Esophagus muscularis mucosa (tissue), 4 donors: ENCODE data around the gene PEX11B. TPM values are rescaled to one million over a fixed set of nuclear protein-coding genes. Genes with fewer than 3 reads are reported as not detected.

ENCODE experiments used
- DNase-seq: peaks from one replicate; pipeline ENCODE4 v3.0.0-alpha.2; 2017; ENCODE audit errors: extremely low spot score
- H3K27ac ChIP-seq, 4 donors: fragments of 200-600 bp; sonication (generic); replicated peaks in 1 of 4; 1 replicate in 3 of 4; 2 replicates in 1 of 4; pipeline ENCODE4 v1.5.1; 2016 to 2019; ENCODE audit warnings: mild to moderate bottlenecking in 1 of 4
- H3K27me3 ChIP-seq, 4 donors: fragments of 200-600 bp; sonication (generic); one replicate each; pipeline versions ENCODE4 v1.5.1 to v1.6.0; 2016 to 2019
- H3K36me3 ChIP-seq, 4 donors: fragments of 200-600 bp; sonication (generic); one replicate each; pipeline ENCODE4 v1.5.1; 2016 to 2019
- H3K4me1 ChIP-seq, 4 donors: fragments of 200-600 bp; sonication (generic); one replicate each; pipeline ENCODE4 v1.5.1; 2016 to 2019
- H3K4me3 ChIP-seq, 4 donors: fragments of 200-600 bp; sonication (generic); 1 replicate in 2 of 4; 2 replicates in 2 of 4; pipeline ENCODE4 v1.5.1; 2016 to 2019; ENCODE audit warnings: mild to moderate bottlenecking in 4 of 4, moderate library complexity in 1 of 4
- H3K9me3 ChIP-seq, 4 donors: fragments of 200-600 bp; sonication (generic); 1 replicate in 3 of 4; 2 replicates in 1 of 4; pipeline ENCODE4 v1.5.1; 2016 to 2019
- EP300 ChIP-seq: sonication (generic); formaldehyde crosslinking; IDR thresholded peaks from one replicate; pipeline ENCODE4 v1.6.1; 2017; ENCODE audit warnings: antibody characterized with exemption
- POLR2A ChIP-seq: fragments of 450-650 bp; IDR thresholded peaks from one replicate; pipeline ENCODE4 v1.6.1; 2017; ENCODE audit warnings: antibody characterized with exemption, moderate library complexity, mild to moderate bottlenecking, low read depth
- POLR2AphosphoS5 ChIP-seq, 2 donors: sonication (generic); formaldehyde crosslinking; IDR thresholded peaks; one replicate each; pipeline ENCODE4 v1.6.1; 2017; ENCODE audit warnings: antibody characterized with exemption in 2 of 2
- WGBS: methylation state at CpG from one replicate; pipeline ENCODE4 v1.1.5; 2018; 5-methylcytosine and 5-hydroxymethylcytosine counted together
- intact Hi-C: fragments of 100-400 bp; cut with DNase I; formaldehyde crosslinking; loops from one replicate; pipeline ENCODE4 v1.15.1; 2023
- total RNA-seq, 4 donors: library from RNA; depleted of rRNA; stranded (reverse); fragments of >200 nt; gene quantifications; one replicate each; pipeline versions ENCODE4 v1.1.0 to v1.2.1, GENCODE V29; 2016
- TF ChIP-seq, protein P1 (sequence below), 3 experiments: fragments of 200-600 bp in 2 of 3; fragments of 450-650 bp in 1 of 3; sonication (generic) in 2 of 3; IDR thresholded peaks; one replicate each; pipeline ENCODE4 v1.5.1; 2017 to 2019; ENCODE audit warnings: antibody characterized with exemption in 3 of 3, mild to moderate bottlenecking in 2 of 3, moderate library complexity in 1 of 3

Gene PEX11B
- total RNA-seq, 4 donors from 2014 or later = 18.3 to 21.2 (median 20.0) TPM

DNA sequence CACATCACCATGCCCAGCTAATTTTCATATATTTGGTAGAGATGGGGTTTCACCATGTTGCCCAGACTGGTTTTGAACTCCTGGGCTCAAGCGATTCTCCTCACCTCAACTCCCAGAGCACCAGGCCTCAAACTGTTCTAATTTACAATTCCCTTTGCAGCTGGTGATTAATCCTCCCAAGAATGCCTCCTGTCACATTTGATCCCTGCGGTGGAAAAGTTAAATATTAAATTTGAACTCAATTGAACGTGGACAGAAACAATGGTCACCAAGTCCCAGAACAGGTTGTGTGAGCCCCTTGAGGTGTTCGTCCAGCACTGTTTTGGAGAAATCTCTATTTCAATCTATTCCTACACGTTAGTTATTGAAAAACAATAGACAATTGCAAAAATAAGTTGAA lies 30.9 kb downstream of the PEX11B start:
- TF ChIP-seq POLR2A = no peak
- TF ChIP-seq, protein P1, sequence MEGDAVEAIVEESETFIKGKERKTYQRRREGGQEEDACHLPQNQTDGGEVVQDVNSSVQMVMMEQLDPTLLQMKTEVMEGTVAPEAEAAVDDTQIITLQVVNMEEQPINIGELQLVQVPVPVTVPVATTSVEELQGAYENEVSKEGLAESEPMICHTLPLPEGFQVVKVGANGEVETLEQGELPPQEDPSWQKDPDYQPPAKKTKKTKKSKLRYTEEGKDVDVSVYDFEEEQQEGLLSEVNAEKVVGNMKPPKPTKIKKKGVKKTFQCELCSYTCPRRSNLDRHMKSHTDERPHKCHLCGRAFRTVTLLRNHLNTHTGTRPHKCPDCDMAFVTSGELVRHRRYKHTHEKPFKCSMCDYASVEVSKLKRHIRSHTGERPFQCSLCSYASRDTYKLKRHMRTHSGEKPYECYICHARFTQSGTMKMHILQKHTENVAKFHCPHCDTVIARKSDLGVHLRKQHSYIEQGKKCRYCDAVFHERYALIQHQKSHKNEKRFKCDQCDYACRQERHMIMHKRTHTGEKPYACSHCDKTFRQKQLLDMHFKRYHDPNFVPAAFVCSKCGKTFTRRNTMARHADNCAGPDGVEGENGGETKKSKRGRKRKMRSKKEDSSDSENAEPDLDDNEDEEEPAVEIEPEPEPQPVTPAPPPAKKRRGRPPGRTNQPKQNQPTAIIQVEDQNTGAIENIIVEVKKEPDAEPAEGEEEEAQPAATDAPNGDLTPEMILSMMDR (IDR thresholded peaks at IDR 0.05) = no peak
- TF ChIP-seq POLR2AphosphoS5 (IDR thresholded peaks at IDR 0.05) = no peak
- TF ChIP-seq EP300 = no peak
- Histone ChIP-seq H3K36me3 (no peaks in the 10 kb centered on the region), H3K4me3 (no peak overlapping the region), H3K4me1 (peaks cover 30 to 39% (median 32%) of the 10 kb centered on the region in 4 donors), H3K9me3 (no peaks in the 10 kb centered on the region), H3K27ac (no peak overlapping the region), H3K27me3 (no peaks in the 10 kb centered on the region)
- 86% methylated on average over 5 of the region's 5 CpGs for WGBS
- DNase-seq = no peak
- intact Hi-C loops = no loop called here

DNA sequence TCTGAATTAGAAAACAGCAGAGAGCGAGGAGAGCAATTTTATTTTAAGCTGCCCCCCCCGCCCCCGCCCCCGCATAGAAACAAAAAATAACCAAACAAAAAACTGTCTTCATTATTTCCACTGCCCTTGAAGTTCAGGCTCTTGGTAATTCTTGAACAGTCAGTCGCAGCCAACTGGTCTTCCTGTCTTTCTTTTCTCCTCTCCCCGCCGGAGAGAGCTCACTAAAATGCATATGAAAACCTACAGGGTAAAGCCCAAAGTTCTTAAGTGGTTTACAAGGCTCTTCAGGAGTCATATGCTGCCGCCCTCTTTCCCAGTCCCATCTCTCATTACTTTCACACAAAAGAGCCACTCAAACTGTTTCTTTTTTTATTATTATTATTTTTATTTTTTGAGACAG lies 31.7 kb downstream of the PEX11B start:
- H3K9me3 ChIP-seq = no peaks in the 10 kb centered on the region
- peaks cover 24 to 31% (median 25%) of the 10 kb centered on the region in 4 donors for H3K4me1 ChIP-seq
- peak overlapping the region in 1 of 4 donors; percentile 67 for H3K4me3 ChIP-seq
- no peak for DNase-seq
- 70% methylated on average over 8 of the region's 8 CpGs for WGBS
- intact Hi-C loops = no loop called here
- peak overlapping the region in 1 of 4 donors; percentile 48 for H3K27ac ChIP-seq
- TF ChIP-seq POLR2AphosphoS5 (IDR thresholded peaks at IDR 0.05) = no peak
- no peak for TF ChIP-seq POLR2A
- TF ChIP-seq, protein P1 (IDR thresholded peaks at IDR 0.05) = no peak
- TF ChIP-seq EP300 = no peak
- no peaks in the 10 kb centered on the region for H3K36me3 ChIP-seq
- no peaks in the 10 kb centered on the region for H3K27me3 ChIP-seq

DNA sequence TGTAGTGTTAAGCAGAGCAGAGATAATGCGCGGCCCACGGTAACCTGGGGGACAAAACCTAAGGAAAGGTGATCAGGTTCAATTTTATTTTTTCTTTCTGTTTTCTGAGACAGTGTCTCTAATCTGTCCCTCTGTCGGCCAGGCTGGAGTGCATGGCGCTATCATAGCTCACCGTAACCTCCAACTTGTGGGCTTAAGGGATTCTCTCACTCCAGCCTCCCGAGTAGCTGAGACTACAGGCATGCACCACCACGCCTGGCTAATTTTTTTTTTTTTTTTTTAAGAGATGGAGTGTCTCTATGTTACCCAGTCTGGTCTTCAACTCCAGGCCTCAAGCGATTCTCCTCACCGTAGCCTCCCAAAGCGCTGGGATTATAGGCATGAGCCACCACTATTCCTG lies 32.1 kb downstream of the PEX11B start:
- 50% methylated on average over 11 of the region's 11 CpGs for WGBS
- Histone ChIP-seq H3K36me3 (no peaks in the 10 kb centered on the region), H3K9me3 (no peaks in the 10 kb centered on the region), H3K27ac (peak overlapping the region in 3 of 4 donors; percentile 28 to 48 (median 30)), H3K4me1 (peaks cover 20 to 26% (median 21%) of the 10 kb centered on the region in 4 donors), H3K27me3 (no peaks in the 10 kb centered on the region), H3K4me3 (peak overlapping the region; percentile 65 to 75 (median 68))
- DNase-seq = no peak
- TF ChIP-seq, protein P1 (IDR thresholded peaks at IDR 0.05) = no peak
- TF ChIP-seq POLR2AphosphoS5 (IDR thresholded peaks at IDR 0.05) = no peak
- TF ChIP-seq POLR2A = no peak
- intact Hi-C loops = no loop called here

DNA sequence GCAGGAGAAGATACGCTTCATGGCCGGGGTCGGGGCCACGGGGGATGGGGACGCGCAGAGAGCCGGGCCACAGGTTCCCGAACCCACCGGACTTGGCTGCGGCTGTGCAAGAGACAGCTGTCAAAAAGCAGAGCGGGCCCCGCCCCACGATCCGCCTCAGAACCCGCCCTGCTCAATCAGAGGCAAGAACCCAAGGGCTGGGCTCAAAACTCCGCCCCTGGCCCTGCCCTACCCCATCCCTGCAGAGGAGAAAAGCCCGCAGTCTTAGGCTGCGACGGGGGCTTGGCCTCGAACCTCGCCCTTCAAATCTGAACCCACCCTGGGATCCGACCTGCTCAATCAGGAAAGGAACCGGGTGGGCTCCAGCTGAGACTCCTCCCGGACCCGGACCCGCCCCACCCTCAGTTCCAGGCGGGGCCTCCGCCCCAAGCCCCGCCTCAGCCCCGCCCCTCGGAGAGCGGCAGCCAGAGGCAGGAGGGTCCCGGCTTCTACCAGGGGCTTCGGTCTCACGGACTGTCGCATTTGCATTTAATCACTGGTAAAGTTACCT lies 32.7 kb downstream of the PEX11B start, which contains the start of gene ANKRD35:
Gene ANKRD35, minus strand, starts transcription at position 129 of the 550 bp plus-strand sequence. Its CDS starts 108 bp downstream, at position 21.
- intact Hi-C loops = no loop called here
- no peaks in the 10 kb centered on the region for H3K27me3 ChIP-seq
- TF ChIP-seq POLR2AphosphoS5 (IDR thresholded peaks at IDR 0.05) = no peak
- TF ChIP-seq EP300 = no peak
- TF ChIP-seq POLR2A = no peak
- TF ChIP-seq, protein P1 (IDR thresholded peaks at IDR 0.05) = no peak
- peak within 1 kb of the TSS; percentile 65 to 75 (median 68) for H3K4me3 ChIP-seq
- no peaks in the 10 kb centered on the region for H3K9me3 ChIP-seq
- H3K4me1 ChIP-seq = peaks cover 14 to 21% (median 15%) of the 10 kb centered on the region in 4 donors
- peak within 1 kb of the TSS in 3 of 4 donors; percentile 28 to 48 (median 30) for H3K27ac ChIP-seq
- WGBS = 0% methylated on average over 10 of the region's 36 CpGs
- DNase-seq = peak; percentile 95
- no peaks in the 10 kb centered on the region for H3K36me3 ChIP-seq
